Calu3 (cell line): ENCODE measurements around the gene WDR7. TPM values are rescaled to one million over a fixed set of nuclear protein-coding genes. Genes with fewer than 3 reads are reported as not detected.
A peak's percentile ranks its signal among the peaks of the same experiment; 100 is the strongest.

Source experiments
- BruUV-seq: library from RNA; stranded (reverse); fragments of 400-500 nt; replicated peaks from 2 replicates; lab custom pipeline; 2021; lab: Mats Ljungman, UMichigan
- CTCF ChIA-PET: fragments of 300-600 bp; sonication (Branson Sonifier 250); formaldehyde crosslinking; loops from one replicate; lab custom pipeline; 2022; ENCODE audit warnings: antibody characterized with exemption; lab: Charles Lee
- DNase-seq: peaks from one replicate; pipeline ENCODE4 v3.0.0; 2022
- H3K27ac Mint-ChIP-seq: one replicate; pipeline ENCODE4 v1.8.0; 2022; ENCODE audit warnings: mixed read lengths; ENCODE audit not compliant: unreplicated experiment
- H3K27me3 Mint-ChIP-seq: one replicate; pipeline ENCODE4 v1.8.0; 2022; ENCODE audit warnings: mixed read lengths; ENCODE audit not compliant: unreplicated experiment
- H3K36me3 Mint-ChIP-seq: one replicate; pipeline ENCODE4 v1.8.0; 2022; ENCODE audit warnings: mild to moderate bottlenecking, moderate library complexity, mixed read lengths; ENCODE audit not compliant: insufficient read depth, unreplicated experiment
- H3K4me1 Mint-ChIP-seq: one replicate; pipeline ENCODE4 v1.8.0; 2022; ENCODE audit warnings: mild to moderate bottlenecking, low read depth, mixed read lengths; ENCODE audit not compliant: unreplicated experiment
- H3K4me3 Mint-ChIP-seq: one replicate; pipeline ENCODE4 v1.8.0; 2022; ENCODE audit warnings: mild to moderate bottlenecking, low read depth, moderate library complexity, mixed read lengths; ENCODE audit not compliant: unreplicated experiment
- H3K9me3 Mint-ChIP-seq: one replicate; pipeline ENCODE4 v1.8.0; 2022; ENCODE audit warnings: low read depth, mixed read lengths; ENCODE audit not compliant: unreplicated experiment
- intact Hi-C: fragments of 100-400 bp; cut with micrococcal nuclease; formaldehyde crosslinking; loops from one replicate; pipeline ENCODE4 v1.10.0; 2022; ENCODE audit not compliant: unreplicated experiment
- total RNA-seq: library from RNA; stranded (reverse); gene quantifications from 2 replicates; pipeline ENCODE4 v1.2.3, GENCODE V29; 2022
- TF ChIP-seq, protein P1 (sequence below): fragments of 200-600 bp; IDR thresholded peaks from one replicate; pipeline ENCODE4 v1.8.0; 2022; ENCODE audit warnings: antibody characterized with exemption; ENCODE audit not compliant: unreplicated experiment

Gene WDR7
- total RNA-seq, 1 experiment from 2014 or later, result 16.2 TPM

DNA sequence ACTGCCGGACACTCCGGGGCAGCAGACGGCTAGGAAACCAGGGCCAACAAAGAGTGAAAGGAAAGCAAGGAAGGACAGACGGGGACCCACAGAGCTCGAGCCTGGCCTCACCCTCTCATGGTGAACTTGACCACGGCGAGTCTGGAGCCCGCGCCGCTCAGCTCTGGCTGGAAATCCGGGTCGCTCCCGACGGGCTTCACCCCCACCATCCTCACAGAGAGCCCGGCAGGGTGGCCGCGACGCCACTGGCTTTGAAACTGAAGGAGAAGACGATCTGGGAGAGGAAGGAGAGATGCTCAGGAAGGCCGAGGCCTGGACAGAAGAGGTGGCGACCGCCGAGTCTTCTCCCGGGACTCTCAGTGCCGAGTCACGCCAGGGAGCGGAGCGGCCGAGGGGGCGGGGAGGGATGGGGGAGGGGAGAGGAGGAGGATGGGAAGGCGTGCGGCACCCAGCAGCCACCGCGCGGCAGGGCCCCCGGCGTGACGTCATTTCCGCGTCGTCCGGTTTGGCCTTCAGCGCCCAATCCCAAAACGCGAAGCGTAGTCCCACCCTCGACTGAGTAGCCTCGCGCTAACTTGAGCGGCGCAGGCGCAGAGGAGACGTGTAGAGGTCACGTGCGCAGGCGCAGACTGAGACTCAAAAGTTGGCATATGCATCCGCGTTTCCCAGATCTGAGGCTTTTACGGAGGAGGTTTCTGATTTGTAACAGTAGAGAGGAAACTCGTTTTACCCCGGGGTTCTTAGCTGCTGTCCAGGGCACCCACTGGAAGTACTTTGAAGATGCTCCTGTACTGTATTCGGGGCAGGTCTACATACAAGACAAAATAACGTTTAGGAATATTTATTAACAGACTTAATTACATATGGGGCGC is 12.7 kb upstream of the WDR7 start, which contains the start of gene TXNL1:
TXNL1 (minus strand) TSS at position 361 of the 872 bp plus-strand sequence; CDS start at position 209, 152 bp downstream.
- TF ChIP-seq, protein P1, sequence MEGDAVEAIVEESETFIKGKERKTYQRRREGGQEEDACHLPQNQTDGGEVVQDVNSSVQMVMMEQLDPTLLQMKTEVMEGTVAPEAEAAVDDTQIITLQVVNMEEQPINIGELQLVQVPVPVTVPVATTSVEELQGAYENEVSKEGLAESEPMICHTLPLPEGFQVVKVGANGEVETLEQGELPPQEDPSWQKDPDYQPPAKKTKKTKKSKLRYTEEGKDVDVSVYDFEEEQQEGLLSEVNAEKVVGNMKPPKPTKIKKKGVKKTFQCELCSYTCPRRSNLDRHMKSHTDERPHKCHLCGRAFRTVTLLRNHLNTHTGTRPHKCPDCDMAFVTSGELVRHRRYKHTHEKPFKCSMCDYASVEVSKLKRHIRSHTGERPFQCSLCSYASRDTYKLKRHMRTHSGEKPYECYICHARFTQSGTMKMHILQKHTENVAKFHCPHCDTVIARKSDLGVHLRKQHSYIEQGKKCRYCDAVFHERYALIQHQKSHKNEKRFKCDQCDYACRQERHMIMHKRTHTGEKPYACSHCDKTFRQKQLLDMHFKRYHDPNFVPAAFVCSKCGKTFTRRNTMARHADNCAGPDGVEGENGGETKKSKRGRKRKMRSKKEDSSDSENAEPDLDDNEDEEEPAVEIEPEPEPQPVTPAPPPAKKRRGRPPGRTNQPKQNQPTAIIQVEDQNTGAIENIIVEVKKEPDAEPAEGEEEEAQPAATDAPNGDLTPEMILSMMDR, result no peak
- intact Hi-C loops, result no loop called here
- Mint-ChIP-seq H3K4me3 (peak within 1 kb of the TSS; percentile 99), H3K36me3 (peaks cover 32% of the 10 kb centered on the region), H3K4me1 (peaks cover 57% of the 10 kb centered on the region), H3K9me3 (no peaks in the 10 kb centered on the region), H3K27ac (peak within 1 kb of the TSS; percentile 98), H3K27me3 (no peaks in the 10 kb centered on the region)
- peak; percentile 99 for DNase-seq
- BruUV-seq, result no TSS peak
- CTCF ChIA-PET, result interaction anchor here (0.7 to 1.1 kb wide), 2 partner anchors 13 to 1306 kb away, joined by 4 to 6 read pairs; partner anchors contain the start of gene WDR7

DNA sequence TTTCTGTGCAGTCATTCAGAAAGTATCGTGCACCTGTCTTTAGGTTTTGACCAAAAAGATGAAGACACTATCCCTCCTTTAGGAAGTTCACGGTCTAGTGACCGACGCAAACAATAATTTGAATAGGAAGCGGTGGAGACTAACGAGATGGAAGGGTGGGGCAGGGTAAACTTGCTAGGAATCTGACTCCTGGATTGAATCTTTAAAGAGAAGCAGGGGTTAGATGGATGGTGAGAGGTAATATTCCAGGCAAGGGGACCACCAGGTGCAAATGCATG is 12.1 kb upstream of the WDR7 start:
- TF ChIP-seq, protein P1, result no peak
- TSS peak; percentile 89 for BruUV-seq
- DNase-seq, result peak; percentile 9
- peak overlapping the region; percentile 98 for H3K27ac Mint-ChIP-seq
- intact Hi-C loops, result no loop called here
- no peaks in the 10 kb centered on the region for H3K9me3 Mint-ChIP-seq
- H3K4me1 Mint-ChIP-seq, result peaks cover 57% of the 10 kb centered on the region
- CTCF ChIA-PET, result no interaction called here
- peak overlapping the region; percentile 99 for H3K4me3 Mint-ChIP-seq
- no peaks in the 10 kb centered on the region for H3K27me3 Mint-ChIP-seq
- peaks cover 29% of the 10 kb centered on the region for H3K36me3 Mint-ChIP-seq

DNA sequence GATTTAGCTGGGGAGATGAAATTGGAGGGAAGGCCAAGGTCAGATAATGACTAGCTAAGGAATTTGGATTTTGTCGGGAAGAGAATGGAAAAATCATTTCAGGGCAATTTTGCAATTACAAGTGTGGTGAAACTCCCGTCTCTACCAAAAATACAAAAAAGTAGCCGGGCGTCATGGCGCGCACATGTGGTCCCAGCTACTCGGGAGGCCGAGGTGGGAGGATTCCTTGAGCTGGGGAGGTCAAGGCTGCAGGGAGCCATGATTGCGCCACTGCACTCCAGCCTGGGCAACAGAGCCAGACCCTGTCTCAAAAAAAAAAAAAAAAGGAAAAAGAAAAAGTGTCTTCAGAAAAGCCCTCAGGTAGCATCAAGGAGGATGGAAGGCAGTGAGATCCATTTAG is 11.6 kb upstream of the WDR7 start:
- H3K27me3 Mint-ChIP-seq, result no peaks in the 10 kb centered on the region
- H3K4me3 Mint-ChIP-seq, result peak overlapping the region; percentile 99
- BruUV-seq, result no TSS peak
- CTCF ChIA-PET, result no interaction called here
- H3K27ac Mint-ChIP-seq, result peak overlapping the region; percentile 98
- TF ChIP-seq, protein P1, result no peak
- H3K9me3 Mint-ChIP-seq, result no peaks in the 10 kb centered on the region
- no peak for DNase-seq
- peaks cover 27% of the 10 kb centered on the region for H3K36me3 Mint-ChIP-seq
- intact Hi-C loops, result no loop called here
- peaks cover 53% of the 10 kb centered on the region for H3K4me1 Mint-ChIP-seq

DNA sequence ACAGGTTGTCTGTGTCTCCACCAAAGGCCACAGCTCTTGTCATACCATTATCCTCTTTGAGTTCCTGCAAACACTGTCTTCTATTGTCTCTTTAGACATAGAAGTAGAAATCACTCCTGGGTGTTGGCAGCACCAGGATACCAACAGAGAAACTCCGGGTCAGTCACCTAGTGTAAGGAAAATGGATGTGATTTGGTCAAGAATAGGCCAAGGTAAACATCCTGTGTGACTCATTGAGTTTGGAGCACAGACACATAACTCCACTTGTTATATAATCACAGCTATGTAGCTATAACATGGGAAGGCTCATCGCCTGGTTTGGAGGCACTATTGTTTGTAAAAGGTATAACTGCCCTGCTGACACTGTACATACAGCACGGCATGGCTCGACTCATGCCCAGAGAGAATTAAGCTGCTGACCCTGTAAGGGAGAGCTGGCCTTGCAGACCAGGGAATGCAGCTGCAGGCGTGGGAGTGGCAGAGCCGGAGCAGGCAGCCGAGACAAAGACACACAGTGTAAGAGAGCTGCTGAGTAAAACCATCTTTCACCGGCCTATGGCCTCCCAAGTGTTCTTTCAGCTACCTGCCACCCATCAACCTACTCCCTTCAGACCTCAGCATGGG is 9.3 kb upstream of the WDR7 start:
- no TSS peak for BruUV-seq
- H3K4me3 Mint-ChIP-seq, result no peak overlapping the region
- H3K9me3 Mint-ChIP-seq, result no peaks in the 10 kb centered on the region
- TF ChIP-seq, protein P1, result no peak
- DNase-seq, result peak; percentile 34
- H3K36me3 Mint-ChIP-seq, result peaks cover 24% of the 10 kb centered on the region
- CTCF ChIA-PET, result interaction anchor here (0.6 kb wide), 1 partner anchor 316 kb away, joined by 3 read pairs; no protein-coding TSS in a partner anchor
- intact Hi-C loops, result no loop called here
- H3K27me3 Mint-ChIP-seq, result no peaks in the 10 kb centered on the region
- H3K4me1 Mint-ChIP-seq, result peaks cover 38% of the 10 kb centered on the region
- H3K27ac Mint-ChIP-seq, result peak overlapping the region; percentile 35
